Activated naive CD8-positive, alpha-beta T cell treated with anti-CD3 and anti-CD28 coated beads, Interleukin-2, amount 50 U/mL, for 16 hours (primary cell): ENCODE data around the gene ADAMTS18.

Experiments
- DNase-seq: peaks from one replicate; pipeline ENCODE4 v3.0.0-alpha.2; 2020; ENCODE audit warnings: low read depth, low spot score

Gene ADAMTS18

GRCh38 chr16:77437859-77438258 lies 3.0 kb upstream of the ADAMTS18 start:
- DNase-seq, result no peak

GRCh38 chr16:77435272-77435820 lies 512 bp upstream of the ADAMTS18 start:
- DNase-seq, result no peak

GRCh38 chr16:77434022-77434529 lies 758 bp downstream of the ADAMTS18 start:
- DNase-seq, result no peak

GRCh38 chr16:77433146-77433545 lies 1.7 kb downstream of the ADAMTS18 start:
- no peak for DNase-seq

- DNase-seq, result no peak
These were observed 2.6 kb downstream of the ADAMTS18 start for GRCh38 chr16:77432264-77432663.

GRCh38 chr16:77430787-77431585 lies 3.8 kb downstream of the ADAMTS18 start:
- DNase-seq, result no peak

GRCh38 chr16:77430360-77430759 lies 4.5 kb downstream of the ADAMTS18 start:
- DNase-seq, result no peak

- DNase-seq, result no peak
These were observed 9.8 kb downstream of the ADAMTS18 start for GRCh38 chr16:77424871-77425604.

GRCh38 chr16:77422196-77422784 lies 12.5 kb downstream of the ADAMTS18 start:
- no peak for DNase-seq

GRCh38 chr16:77416939-77417480 lies 17.8 kb downstream of the ADAMTS18 start:
- DNase-seq, result no peak

GRCh38 chr16:77414752-77415231 lies 20.0 kb downstream of the ADAMTS18 start:
- no peak for DNase-seq

GRCh38 chr16:77410449-77410848 lies 24.4 kb downstream of the ADAMTS18 start:
- DNase-seq, result no peak

GRCh38 chr16:77409311-77409710 lies 25.5 kb downstream of the ADAMTS18 start:
- no peak for DNase-seq

- no peak for DNase-seq
These were observed 26.2 kb downstream of the ADAMTS18 start for GRCh38 chr16:77408607-77409006.

- no peak for DNase-seq
These were observed 28.2 kb downstream of the ADAMTS18 start for GRCh38 chr16:77406680-77407079.

- no peak for DNase-seq
These were observed 30.1 kb downstream of the ADAMTS18 start for GRCh38 chr16:77404775-77405174.

- DNase-seq, result no peak
These were observed 31.1 kb downstream of the ADAMTS18 start for GRCh38 chr16:77403732-77404131.

GRCh38 chr16:77402672-77403071 lies 32.2 kb downstream of the ADAMTS18 start:
- DNase-seq, result no peak

- no peak for DNase-seq
These were observed 32.7 kb downstream of the ADAMTS18 start for GRCh38 chr16:77402118-77402517.

- no peak for DNase-seq
These were observed 35.3 kb downstream of the ADAMTS18 start for GRCh38 chr16:77399546-77399945.

- no peak for DNase-seq
These were observed 35.8 kb downstream of the ADAMTS18 start for GRCh38 chr16:77399066-77399465.

GRCh38 chr16:77398495-77398894 lies 36.3 kb downstream of the ADAMTS18 start:
- DNase-seq, result no peak
